ENCODE measurements around the gene COX14.
A peak's percentile ranks its signal among the peaks of the same experiment; 100 is the strongest.
"Not testable (repeated sequence)": the region's sequence is repeated elsewhere in the genome, so short reads cannot be mapped to it uniquely, and the experiment has no call there.

The COX14 gene

DNA sequence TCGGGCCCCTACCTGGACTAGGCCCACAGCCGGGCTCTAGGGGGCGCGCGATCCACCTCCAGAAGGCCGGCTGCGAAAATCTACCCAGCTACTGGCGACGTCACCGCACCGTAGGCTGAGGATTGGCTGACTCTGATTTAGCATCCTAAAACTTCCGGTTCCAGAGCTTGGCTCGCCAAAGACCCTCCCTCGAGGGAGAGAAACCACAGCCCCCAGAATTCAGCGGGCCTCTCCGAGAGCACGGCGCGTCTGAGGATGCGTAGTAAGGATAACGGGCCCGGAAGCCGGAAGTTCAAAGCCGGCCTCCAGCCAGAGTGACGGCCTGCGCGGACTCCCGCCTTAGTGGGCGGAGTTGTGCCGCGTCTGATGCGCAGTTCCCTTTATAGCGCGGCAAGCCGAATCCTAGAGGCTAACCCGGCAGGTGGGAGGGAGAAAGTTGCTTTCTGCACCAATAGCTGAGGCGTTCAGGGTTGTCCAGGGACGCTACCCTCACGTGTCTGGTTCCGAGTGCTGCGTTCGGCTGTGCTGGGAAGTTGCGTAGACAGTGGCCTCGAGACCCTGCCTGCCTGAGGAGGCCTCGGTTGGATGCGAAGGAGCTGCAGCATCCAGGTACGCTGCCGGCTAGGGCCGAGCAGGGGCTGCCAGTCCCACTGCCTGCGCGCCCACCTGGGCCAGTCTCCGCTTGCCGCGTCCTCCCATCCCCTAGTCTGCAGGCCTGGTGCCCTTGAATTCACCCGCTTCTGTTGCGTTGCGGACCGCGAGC lies at the start of gene COX14:
Gene COX14, plus strand, starts transcription at position 544 of the 763 bp plus-strand sequence. CDS start 7,808 bp downstream, outside the sequence.
- DNase-seq, result peak; percentile 99 to 100

DNA sequence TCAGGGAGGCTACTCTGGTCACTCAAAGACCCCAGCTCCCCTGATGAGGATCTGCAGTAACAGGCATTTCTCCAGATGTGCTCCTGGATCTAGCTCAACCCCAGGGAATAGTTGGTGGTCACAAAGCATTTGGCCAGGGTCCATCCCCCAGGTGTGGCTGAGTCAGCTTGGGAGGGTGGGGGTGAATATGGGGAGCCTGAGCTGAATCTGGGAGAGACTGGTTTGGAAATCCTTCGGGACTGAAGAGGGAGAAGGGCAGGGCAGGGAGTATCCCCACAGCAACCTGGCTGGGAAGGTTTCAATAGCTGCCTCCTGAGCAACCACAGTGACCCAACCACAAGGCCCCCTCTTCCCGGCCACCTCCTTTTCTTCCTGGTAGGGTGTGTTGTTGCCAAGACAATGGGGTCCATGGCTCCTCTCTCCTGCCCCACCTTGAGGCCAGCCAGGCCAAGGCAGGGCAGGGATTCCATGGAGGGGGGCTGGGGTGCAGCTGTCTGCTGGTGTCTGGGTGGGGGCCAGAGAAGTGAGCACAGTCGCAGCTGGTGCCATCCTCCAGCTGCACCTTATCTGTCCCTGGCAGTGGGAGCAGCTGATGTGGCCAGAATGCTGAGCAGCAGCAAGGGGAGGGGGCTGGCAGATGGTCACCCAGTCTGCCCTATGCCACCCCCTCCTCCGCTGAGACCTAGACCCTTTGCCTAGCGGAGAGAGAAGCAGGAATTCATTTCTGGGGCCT lies 49.1 kb upstream of the COX14 start:
- no peak for DNase-seq

DNA sequence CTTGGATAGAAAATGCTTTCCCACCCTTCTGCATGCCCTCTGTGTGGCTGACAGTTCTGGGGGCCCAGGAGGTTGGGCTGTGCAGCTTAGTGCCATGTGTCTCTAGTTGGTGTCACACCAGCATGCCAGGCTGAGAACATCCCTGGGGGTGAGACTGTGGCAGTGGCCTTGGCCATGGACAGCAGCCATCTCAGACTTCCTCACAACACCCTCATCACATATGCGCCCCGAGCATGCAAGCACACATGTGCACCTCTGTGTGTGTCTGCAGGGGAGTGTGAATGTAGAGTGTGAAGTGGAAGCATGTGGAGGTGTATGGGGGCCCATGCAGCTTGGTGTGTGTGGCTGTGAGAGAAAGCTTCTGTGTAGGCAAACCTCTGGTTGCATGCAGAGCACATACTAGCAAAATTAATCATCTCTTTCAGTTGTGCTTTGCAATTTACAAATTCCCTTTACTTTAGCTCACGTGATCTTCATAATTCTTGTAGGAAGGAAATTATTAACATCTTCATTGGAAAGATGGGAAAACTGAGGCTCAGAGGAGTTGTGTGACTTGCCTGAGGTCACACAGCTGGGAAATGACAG lies 46.2 kb upstream of the COX14 start:
- no peak for DNase-seq

DNA sequence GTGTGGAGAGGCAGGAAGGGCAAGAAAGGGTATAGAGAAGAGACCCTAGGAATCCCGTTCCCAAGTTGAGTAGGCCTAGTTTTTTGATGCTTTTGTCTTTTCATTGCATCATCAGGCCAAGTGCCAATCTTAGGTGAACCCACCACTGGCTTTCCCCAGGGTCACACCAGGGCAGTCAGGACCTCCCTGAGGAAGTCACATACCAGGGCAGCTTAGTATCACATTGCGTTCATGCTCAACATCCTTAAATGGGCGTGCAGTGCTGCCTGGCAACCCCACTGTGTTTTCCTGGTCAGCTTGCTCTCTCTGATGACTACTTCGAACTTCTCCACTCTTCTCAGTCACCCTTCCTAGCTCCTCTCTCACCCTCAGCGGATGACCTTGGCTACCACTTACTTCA lies 45.6 kb upstream of the COX14 start:
- DNase-seq, result peak in 1 of 2 experiments; percentile 41

DNA sequence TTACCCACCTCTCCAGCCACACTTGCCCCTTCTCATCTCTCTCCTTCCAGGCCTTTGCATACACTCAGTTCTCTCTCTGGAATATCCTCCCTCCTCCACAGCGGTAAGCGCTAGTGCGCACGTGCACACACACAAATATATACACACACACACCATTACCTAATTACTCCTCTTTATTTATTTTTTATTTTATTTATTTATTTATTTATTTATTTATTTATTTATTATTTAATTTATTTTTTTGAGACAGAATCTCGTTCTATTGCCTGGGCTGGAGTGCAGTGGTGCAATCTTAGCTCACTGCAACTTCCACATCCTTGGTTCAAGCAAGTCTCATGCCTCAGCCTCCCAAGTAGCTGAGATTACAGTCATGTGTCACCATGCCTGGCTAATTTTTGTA lies 43.0 kb upstream of the COX14 start:
- DNase-seq, result no peak

- no peak for DNase-seq
Observed at GRCh38 chr12:50069539-50069938, 42.5 kb upstream of the COX14 start.

- DNase-seq, result peak in 1 of 2 experiments; percentile 65
Observed at GRCh38 chr12:50070314-50071060, 41.5 kb upstream of the COX14 start.

DNA sequence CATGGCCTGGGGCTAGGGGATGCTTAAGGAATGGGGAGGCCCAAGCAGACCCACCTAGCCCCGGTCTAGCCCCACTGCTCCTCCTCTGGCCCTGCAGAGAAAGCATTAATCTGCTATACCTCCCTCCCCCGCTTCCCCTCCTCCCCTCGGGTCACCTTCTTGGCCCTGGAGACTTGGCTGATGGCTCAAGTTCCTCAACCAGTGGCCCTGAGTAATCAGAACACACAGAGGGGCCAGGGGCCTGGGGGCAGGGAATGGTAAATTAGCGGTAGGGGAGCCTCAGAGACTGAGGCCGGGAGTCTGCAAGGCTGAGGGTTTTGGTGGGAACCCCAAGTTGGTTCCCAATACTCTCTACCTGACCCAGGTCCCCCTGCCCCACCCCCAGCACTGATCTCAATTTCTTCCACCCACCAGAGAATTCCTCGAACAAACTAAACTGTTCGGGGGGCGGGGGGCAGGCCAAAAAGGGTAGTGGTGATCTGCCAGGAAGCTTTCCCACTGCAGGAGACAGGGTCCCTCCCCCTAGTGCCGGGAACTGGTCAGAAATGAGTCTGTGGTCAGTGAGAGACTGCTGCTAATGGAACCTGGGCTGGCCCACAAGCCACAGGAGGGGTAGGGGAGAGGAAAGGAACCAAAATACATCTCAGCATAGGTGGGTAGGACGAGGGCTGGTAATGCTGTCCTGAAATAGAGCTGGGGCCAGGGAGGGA lies 39.7 kb upstream of the COX14 start:
- DNase-seq, result no peak

DNA sequence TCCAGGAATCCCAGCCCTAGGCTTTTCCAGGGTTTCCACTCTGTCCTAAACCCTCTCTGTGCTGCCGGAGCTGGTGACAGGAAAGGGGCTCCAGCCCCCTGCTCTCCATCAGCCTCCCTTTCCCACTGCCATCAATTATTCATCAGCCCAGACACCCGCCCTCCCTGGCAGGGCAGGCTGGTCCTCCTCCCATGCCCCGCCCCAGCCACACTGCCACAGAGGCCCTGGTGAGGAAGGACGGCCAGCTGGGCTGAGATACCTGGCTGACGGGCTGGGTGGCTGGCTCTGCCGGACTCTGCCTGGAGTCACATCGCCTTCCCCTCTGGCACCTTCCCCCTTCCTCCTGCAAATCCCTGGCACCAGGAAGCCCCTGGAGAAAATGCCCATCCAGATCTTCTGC lies 38.8 kb upstream of the COX14 start:
- DNase-seq, result no peak

GRCh38 chr12:50073712-50074111 lies 38.3 kb upstream of the COX14 start:
- no peak for DNase-seq

DNA sequence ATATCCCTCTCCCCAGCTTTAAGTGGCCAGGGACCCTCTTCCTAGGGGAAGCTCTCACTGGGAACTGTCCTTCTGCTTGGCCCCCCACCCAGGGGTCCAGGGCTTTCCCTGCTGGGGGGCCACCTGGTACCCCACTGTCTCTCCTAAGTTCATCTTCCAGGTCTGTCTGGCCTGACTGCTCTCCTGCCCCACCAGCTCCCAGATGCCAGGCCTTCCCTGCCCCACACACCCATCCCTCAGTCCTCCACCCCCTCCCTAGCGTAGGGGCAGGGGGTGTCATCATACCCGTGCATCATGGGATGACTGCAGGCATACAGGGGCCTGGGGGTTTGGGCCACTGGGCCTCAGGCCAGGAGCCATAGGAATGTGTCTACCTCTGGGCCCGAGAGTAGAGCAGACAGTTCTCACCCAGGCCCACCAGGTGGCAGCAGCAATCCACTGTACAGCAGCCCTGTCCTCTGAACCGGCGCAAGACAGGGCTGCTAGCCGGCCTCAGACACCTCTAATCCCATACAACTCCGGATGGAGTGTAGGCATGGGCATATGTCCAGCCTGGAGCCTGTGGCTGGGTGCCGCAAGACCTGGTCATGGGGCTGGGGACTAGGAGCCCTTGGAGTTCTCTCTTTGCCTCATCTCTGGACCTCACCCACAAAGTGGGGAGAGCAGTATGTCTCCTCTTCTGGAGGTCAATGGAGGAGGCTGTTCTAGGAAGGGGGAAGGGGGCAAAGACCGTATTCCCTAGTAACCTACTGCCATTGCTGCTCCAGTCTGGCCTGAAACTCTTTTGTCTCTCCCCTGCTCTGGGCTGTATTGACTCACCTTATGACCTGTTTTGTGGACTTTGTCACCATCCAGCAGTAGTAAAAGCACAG lies 36.9 kb upstream of the COX14 start:
- DNase-seq, result peak; percentile 44 to 71

- no peak for DNase-seq
Observed at GRCh38 chr12:50075808-50076170, 36.2 kb upstream of the COX14 start.

DNA sequence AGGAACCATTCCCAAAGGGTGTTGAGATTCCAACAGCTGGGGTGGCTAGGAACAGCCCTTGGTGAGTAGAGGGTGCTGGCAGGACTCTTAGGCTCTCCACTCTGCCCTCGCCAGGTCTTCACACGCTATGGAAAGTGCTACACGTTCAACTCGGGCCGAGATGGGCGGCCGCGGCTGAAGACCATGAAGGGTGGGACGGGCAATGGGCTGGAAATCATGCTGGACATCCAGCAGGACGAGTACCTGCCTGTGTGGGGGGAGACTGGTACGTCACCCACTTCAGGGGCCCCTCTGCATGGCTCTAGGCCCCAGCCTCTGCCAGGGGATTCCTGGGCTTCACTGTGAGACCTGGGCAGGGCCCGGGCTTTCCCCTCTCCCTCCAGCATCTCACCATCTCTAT lies 34.9 kb upstream of the COX14 start:
- DNase-seq, result no peak

DNA sequence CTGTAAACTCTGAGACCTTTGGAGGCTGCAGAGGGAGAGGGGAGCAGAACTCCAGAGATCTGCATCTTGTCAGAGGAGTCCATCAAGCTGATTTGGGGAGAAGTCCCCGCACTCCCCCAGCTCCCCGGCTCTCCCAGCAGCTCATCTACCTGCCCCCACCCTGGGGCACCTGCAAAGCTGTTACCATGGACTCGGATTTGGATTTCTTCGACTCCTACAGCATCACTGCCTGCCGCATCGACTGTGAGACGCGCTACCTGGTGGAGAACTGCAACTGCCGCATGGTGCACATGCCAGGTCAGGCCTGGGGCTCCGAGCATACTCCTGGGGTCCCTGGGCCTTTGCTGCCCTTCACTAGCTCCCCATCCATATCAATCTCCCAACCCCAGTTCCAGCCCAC lies 33.8 kb upstream of the COX14 start:
- no peak for DNase-seq

DNA sequence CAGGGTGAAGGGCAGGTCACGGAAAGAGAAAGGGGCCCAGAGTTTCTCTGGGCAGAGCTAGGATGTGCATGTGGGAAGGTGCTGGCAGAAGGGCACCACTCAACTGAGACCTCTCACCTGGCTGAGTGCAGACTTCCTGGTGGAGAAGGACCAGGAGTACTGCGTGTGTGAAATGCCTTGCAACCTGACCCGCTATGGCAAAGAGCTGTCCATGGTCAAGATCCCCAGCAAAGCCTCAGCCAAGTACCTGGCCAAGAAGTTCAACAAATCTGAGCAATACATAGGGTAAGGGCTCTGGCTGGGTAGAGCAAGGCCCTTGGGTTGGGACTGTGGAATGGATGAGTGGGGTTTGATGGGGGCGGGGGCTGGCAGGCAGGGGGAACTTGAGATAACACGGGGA lies 32.3 kb upstream of the COX14 start:
- no peak for DNase-seq

DNA sequence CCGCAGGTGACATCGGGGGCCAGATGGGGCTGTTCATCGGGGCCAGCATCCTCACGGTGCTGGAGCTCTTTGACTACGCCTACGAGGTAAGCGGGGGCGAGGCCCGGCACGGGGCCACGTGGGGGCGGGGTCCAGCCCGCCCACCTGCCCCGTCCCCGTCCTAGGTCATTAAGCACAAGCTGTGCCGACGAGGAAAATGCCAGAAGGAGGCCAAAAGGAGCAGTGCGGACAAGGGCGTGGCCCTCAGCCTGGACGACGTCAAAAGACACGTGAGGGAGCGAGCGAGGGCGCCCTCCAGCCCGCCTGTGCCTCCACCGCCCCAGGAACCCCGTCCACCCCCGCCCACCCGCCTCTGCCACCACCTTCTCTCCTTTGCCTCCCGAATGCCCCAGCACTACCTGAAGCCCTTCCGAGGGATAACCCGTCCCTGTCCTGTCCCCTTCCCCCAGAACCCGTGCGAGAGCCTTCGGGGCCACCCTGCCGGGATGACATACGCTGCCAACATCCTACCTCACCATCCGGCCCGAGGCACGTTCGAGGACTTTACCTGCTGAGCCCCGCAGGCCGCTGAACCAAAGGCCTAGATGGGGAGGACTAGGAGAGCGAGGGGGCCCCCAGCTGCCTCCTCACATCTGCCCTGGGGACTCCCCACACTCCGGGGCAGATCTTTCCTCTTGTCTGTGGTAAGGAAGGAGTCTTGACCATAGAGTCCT lies 30.8 kb upstream of the COX14 start:
- DNase-seq, result no peak

- DNase-seq, result no peak
Observed at GRCh38 chr12:50082644-50083043, 29.4 kb upstream of the COX14 start.

DNA sequence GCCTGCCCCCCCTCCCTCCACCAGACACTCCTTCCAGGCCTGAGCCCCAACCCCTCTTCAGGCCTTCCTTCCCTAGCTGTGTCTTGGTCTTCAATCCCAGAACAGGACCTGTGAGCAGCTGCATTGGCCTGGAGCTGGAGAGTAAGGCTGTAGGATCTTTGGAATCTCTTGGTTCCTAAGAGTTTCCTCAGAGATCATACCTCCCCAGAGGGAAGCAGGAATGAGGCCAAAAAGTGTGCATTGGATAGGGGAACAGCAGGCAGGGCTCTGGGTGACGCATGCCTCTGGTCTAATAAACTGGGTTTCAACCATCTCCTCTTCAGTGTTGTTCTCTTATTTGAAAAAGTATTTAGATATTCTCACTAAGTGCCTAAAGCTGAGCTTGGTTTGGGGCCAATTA lies 28.7 kb upstream of the COX14 start:
- DNase-seq, result no peak

DNA sequence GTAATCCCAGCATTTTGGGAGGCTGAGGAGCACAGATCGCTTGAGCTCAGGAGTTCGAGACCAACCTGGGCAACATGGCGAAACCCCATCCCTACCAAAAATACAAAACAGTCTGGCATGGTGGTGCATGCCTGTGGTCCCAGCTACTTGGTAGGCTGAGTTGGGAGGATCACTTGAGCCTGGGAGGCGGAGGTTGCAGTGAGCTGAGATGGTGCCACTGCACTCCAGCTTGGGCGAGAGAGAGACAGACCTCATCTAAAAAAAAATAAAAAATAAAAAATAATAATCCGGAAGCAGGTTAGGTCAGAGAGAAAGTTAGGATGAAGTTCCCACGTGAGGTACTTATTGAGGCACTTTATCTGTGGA lies 27.6 kb upstream of the COX14 start:
- DNase-seq, result not testable (repeated sequence)

DNA sequence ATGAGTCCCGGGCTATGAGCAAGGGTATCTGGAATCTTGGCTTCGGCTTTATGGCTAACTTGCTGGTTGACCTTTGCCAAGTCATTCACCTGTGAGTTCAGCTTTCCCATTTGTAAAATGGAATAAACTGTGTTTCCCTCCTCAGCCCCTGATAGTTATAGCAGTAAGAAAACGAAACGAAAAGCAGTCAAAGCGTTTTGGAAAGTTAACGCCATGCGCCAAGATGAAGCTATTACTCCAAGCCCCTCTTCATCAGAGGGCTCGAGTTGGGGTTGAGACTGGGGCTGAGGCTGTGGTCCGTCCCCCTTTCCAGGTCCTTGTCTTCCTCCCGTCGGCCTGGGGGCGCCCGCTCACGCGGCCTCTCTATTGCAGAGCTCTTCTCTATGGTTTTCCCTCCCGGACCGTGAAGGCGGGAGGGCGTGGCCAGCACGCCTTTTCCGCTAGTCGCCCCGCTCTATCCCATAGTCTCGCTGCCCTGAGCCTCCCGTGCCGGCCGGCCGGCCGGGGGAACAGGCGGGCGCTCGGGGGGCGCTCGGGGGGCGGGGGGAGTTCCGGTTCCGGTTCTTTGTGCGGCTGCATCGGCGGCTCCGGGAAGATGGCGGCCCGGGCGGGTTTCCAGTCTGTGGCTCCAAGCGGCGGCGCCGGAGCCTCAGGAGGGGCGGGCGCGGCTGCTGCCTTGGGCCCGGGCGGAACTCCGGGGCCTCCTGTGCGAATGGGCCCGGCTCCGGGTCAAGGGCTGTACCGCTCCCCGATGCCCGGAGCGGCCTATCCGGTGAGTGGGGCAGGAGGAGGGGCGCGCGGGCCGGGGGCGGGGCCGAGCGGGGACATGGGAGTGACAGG lies 27.0 kb upstream of the COX14 start, which contains the start of gene SMARCD1:
Gene SMARCD1, plus strand, starts transcription at position 568 of the 840 bp plus-strand sequence. Its CDS starts 28 bp downstream, at position 596.
- peak; percentile 87 to 92 for DNase-seq

Measured in SW 1271 (cell line).